Astrocyte (in vitro differentiated cells and primary cell): Measurements from ENCODE around the gene XRCC5. TPM values are rescaled to one million over a fixed set of nuclear protein-coding genes. Genes with fewer than 3 reads are reported as not detected.

Source experiments
- DNase-seq: peaks from one replicate; pipeline ENCODE4 v3.0.0-alpha.2; 2010; ENCODE audit warnings: low read depth
- FAIRE-seq: peaks from 2 replicates; lab custom pipeline; 2011; peaks lifted over from hg19 to GRCh38; lab: Jason Lieb, UNC
- H2AFZ ChIP-seq: 2 replicates; pipeline ENCODE4 v1.6.0; 2012; ENCODE audit warnings: low read depth, low read length, inconsistent platforms
- H3K27ac ChIP-seq: 2 replicates; pipeline ENCODE4 v1.5.1; 2011; ENCODE audit warnings: low read depth, low read length, inconsistent platforms
- H3K27me3 ChIP-seq: 2 replicates; pipeline ENCODE4 v1.6.0; 2011; ENCODE audit warnings: low read length, inconsistent platforms; ENCODE audit not compliant: insufficient read depth
- H3K36me3 ChIP-seq: 2 replicates; pipeline ENCODE4 v1.5.1; 2011; ENCODE audit warnings: low read length, inconsistent platforms; ENCODE audit not compliant: insufficient read depth
- H3K4me1 ChIP-seq: 2 replicates; pipeline ENCODE4 v1.5.1; 2011; ENCODE audit warnings: low read length, inconsistent platforms; ENCODE audit not compliant: insufficient read depth
- H3K4me2 ChIP-seq: 2 replicates; pipeline ENCODE4 v1.6.0; 2012; ENCODE audit warnings: low read length, inconsistent platforms
- H3K4me3 ChIP-seq: 2 replicates; pipeline ENCODE4 v1.5.1; 2011; ENCODE audit warnings: low read depth, mild to moderate bottlenecking, low read length, inconsistent platforms; ENCODE audit not compliant: insufficient read depth
- H3K79me2 ChIP-seq: 2 replicates; pipeline ENCODE4 v1.6.0; 2012; ENCODE audit warnings: mild to moderate bottlenecking, low read length, inconsistent platforms; ENCODE audit not compliant: insufficient read depth
- H3K9ac ChIP-seq: 2 replicates; pipeline ENCODE4 v1.6.0; 2012; ENCODE audit warnings: mild to moderate bottlenecking, low read length, inconsistent platforms
- H3K9me3 ChIP-seq: 2 replicates; pipeline ENCODE4 v1.5.1; 2012; ENCODE audit warnings: low read depth, mild to moderate bottlenecking, low read length, inconsistent platforms; ENCODE audit not compliant: insufficient read depth
- H4K20me1 ChIP-seq: 2 replicates; pipeline ENCODE4 v1.6.0; 2012; ENCODE audit warnings: low read length, inconsistent platforms; ENCODE audit not compliant: insufficient read depth
- H3K27ac Mint-ChIP-seq: one replicate; pipeline ENCODE4 v1.8.0; 2021; ENCODE audit warnings: mild to moderate bottlenecking, mixed read lengths; ENCODE audit not compliant: unreplicated experiment
- H3K27me3 Mint-ChIP-seq: one replicate; pipeline ENCODE4 v1.8.0; 2021; ENCODE audit warnings: low read depth, mixed read lengths; ENCODE audit not compliant: unreplicated experiment
- H3K36me3 Mint-ChIP-seq: one replicate; pipeline ENCODE4 v1.8.0; 2021; ENCODE audit warnings: low read depth, mixed read lengths; ENCODE audit not compliant: unreplicated experiment
- H3K4me1 Mint-ChIP-seq: one replicate; pipeline ENCODE4 v1.8.0; 2021; ENCODE audit warnings: low read depth, mixed read lengths; ENCODE audit not compliant: unreplicated experiment
- H3K4me3 Mint-ChIP-seq: one replicate; pipeline ENCODE4 v1.8.0; 2021; ENCODE audit warnings: mild to moderate bottlenecking, moderate library complexity, mixed read lengths; ENCODE audit not compliant: unreplicated experiment
- H3K9me3 Mint-ChIP-seq: one replicate; pipeline ENCODE4 v1.8.0; 2021; ENCODE audit warnings: mild to moderate bottlenecking, mixed read lengths; ENCODE audit not compliant: unreplicated experiment
- EZH2 ChIP-seq: IDR thresholded peaks from 2 replicates; pipeline ENCODE4 v1.6.1; 2012; ENCODE audit warnings: mild to moderate bottlenecking, low read length, inconsistent platforms; ENCODE audit not compliant: insufficient read depth
- total RNA-seq: library from RNA; stranded (reverse); gene quantifications from 2 replicates; pipeline ENCODE4 v1.2.1, GENCODE V29; 2021
- TF ChIP-seq, protein P1 (sequence below): IDR thresholded peaks from 2 replicates; pipeline ENCODE4 v1.5.1; 2011; ENCODE audit warnings: low read depth, mild to moderate bottlenecking, inconsistent platforms, low read length, moderate library complexity; ENCODE audit not compliant: insufficient read depth

Gene XRCC5
- total RNA-seq, 1 donor from 2014 or later: 249 TPM

DNA sequence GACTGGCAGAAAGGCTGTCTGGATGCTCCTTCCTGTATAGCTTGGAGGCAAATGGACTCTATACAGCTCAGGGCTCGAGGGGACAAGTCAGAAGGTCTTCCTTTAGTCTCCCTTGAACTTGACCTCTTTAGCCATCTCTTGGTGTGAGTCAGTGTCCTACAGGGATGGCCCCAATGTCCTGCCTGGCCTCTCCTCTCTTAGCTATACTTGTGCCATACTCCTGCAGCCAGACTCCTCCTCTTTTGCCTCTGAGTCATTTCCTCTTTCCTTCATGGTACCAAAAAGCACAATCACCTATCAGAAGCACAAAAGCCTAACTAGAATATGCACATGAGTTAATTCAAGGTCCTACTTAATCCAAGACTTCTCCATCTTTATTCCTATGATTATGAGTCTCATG is 112.7 kb downstream of the XRCC5 start:
- Mint-ChIP-seq H3K27me3 (no peaks in the 10 kb centered on the region), H3K4me3 (no peak overlapping the region), H3K4me1 (peaks cover 37% of the 10 kb centered on the region), H3K9me3 (no peaks in the 10 kb centered on the region), H3K27ac (peak overlapping the region; percentile 5), H3K36me3 (peaks cover 11% of the 10 kb centered on the region)
- TF ChIP-seq EZH2: no peak
- TF ChIP-seq, protein P1, sequence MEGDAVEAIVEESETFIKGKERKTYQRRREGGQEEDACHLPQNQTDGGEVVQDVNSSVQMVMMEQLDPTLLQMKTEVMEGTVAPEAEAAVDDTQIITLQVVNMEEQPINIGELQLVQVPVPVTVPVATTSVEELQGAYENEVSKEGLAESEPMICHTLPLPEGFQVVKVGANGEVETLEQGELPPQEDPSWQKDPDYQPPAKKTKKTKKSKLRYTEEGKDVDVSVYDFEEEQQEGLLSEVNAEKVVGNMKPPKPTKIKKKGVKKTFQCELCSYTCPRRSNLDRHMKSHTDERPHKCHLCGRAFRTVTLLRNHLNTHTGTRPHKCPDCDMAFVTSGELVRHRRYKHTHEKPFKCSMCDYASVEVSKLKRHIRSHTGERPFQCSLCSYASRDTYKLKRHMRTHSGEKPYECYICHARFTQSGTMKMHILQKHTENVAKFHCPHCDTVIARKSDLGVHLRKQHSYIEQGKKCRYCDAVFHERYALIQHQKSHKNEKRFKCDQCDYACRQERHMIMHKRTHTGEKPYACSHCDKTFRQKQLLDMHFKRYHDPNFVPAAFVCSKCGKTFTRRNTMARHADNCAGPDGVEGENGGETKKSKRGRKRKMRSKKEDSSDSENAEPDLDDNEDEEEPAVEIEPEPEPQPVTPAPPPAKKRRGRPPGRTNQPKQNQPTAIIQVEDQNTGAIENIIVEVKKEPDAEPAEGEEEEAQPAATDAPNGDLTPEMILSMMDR: no peak
- no peak overlapping the region for H3K4me3 ChIP-seq
- H3K4me2 ChIP-seq: peak overlapping the region; percentile 47
- no peaks in the 10 kb centered on the region for H3K27me3 ChIP-seq
- FAIRE-seq: no peak
- no peaks in the 10 kb centered on the region for H4K20me1 ChIP-seq
- no peaks in the 10 kb centered on the region for H3K9me3 ChIP-seq
- H3K9ac ChIP-seq: no peak overlapping the region
- H3K27ac ChIP-seq: no peak overlapping the region
- DNase-seq: peak; percentile 32
- H2AFZ ChIP-seq: no peak overlapping the region
- H3K36me3 ChIP-seq: no peaks in the 10 kb centered on the region
- peaks cover 38% of the 10 kb centered on the region for H3K4me1 ChIP-seq
- no peaks in the 10 kb centered on the region for H3K79me2 ChIP-seq

DNA sequence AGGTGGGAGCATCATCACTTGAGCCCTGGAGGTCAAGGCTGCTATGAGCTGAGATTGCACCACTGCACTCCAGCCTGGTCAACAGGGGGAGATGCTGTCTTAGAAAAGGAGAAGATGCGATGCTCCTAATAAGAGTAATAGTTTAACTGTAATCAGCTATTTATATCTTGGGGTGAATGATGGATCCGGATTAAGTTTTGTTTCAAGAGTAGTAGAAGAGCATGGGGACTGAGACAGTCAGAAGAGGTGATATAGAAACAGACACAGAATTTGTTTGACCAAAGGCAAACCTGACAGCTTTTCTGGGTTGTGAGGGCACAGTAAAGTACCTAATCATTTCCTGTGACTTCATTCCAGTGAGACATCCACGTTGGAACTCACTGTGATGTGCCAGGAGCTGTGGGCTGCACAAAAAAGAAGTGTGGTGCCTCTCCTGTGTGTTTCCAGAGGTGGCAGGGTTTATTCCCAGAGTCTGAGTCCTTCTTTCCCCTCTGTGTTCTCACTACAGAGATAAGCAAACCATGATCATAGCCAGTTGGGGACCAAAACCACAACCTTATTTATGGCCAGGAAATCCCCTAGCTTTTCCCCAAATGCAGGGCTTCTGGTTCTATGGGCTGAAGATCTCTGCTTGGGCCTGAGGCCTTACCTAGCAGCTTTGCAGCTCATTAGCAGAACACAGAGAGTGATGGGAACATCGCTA is 113.7 kb downstream of the XRCC5 start:
- no peak overlapping the region for H3K27ac ChIP-seq
- FAIRE-seq: no peak

More for the DNA sequence above, 113.7 kb downstream of the XRCC5 start:
- no peaks in the 10 kb centered on the region for H3K27me3 ChIP-seq
- peak; percentile 54 for DNase-seq
- peak overlapping the region; percentile 47 for H3K4me2 ChIP-seq
- TF ChIP-seq EZH2: no peak
- TF ChIP-seq, protein P1: peak; percentile 29
- H3K79me2 ChIP-seq: no peaks in the 10 kb centered on the region
- H3K27ac Mint-ChIP-seq: peak overlapping the region; percentile 30
- no peaks in the 10 kb centered on the region for H4K20me1 ChIP-seq
- peaks cover 29% of the 10 kb centered on the region for H3K4me1 ChIP-seq
- no peak overlapping the region for H3K9ac ChIP-seq
- peaks cover 27% of the 10 kb centered on the region for H3K4me1 Mint-ChIP-seq
- H3K4me3 Mint-ChIP-seq: no peak overlapping the region
- H3K9me3 ChIP-seq: no peaks in the 10 kb centered on the region
- H3K36me3 ChIP-seq: no peaks in the 10 kb centered on the region
- H3K36me3 Mint-ChIP-seq: peaks cover 11% of the 10 kb centered on the region
- H3K27me3 Mint-ChIP-seq: no peaks in the 10 kb centered on the region
- no peak overlapping the region for H3K4me3 ChIP-seq
- H3K9me3 Mint-ChIP-seq: no peaks in the 10 kb centered on the region
- H2AFZ ChIP-seq: no peak overlapping the region
